Measurements from ENCODE around the gene LIMCH1. TPM values are rescaled to one million over a fixed set of nuclear protein-coding genes. Genes with fewer than 3 reads are reported as not detected.

The LIMCH1 gene
- total RNA-seq, 1 donor from 2014 or later = 12.7 TPM

DNA sequence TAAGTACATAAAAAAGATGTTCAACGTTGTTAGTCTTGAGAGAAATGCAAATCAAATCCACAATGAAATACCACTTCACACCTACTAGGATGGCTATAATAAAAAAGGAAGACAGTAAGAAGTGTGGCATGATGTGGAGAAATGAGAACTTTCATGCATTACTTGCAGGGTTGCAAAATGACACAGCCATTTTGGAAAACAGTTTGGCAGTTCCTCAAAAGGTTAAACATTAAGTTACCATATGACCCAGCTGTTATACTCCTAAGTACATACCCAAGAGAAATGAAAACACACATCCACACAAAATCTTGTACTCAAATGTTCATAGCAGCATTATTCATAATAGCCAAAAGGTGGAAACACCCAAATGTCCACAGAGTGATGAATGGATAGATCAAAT, 25.8 kb upstream of the LIMCH1 start:
- no peak for DNase-seq (ENCODE audit: low spot score, unreplicated experiment)
- Mint-ChIP-seq H3K4me1 (ENCODE audit: low read depth) (no peaks in the 10 kb centered on the region), H3K27ac (no peak overlapping the region), H3K4me3 (ENCODE audit: low read depth) (no peak overlapping the region), H3K36me3 (ENCODE audit: insufficient read depth) (no peaks in the 10 kb centered on the region), H3K27me3 (peaks cover 25% of the 10 kb centered on the region), H3K9me3 (ENCODE audit: low read depth) (peaks cover 3% of the 10 kb centered on the region)
- TF ChIP-seq, protein P1, sequence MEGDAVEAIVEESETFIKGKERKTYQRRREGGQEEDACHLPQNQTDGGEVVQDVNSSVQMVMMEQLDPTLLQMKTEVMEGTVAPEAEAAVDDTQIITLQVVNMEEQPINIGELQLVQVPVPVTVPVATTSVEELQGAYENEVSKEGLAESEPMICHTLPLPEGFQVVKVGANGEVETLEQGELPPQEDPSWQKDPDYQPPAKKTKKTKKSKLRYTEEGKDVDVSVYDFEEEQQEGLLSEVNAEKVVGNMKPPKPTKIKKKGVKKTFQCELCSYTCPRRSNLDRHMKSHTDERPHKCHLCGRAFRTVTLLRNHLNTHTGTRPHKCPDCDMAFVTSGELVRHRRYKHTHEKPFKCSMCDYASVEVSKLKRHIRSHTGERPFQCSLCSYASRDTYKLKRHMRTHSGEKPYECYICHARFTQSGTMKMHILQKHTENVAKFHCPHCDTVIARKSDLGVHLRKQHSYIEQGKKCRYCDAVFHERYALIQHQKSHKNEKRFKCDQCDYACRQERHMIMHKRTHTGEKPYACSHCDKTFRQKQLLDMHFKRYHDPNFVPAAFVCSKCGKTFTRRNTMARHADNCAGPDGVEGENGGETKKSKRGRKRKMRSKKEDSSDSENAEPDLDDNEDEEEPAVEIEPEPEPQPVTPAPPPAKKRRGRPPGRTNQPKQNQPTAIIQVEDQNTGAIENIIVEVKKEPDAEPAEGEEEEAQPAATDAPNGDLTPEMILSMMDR (IDR thresholded peaks at IDR 0.05; ENCODE audit: unreplicated experiment) = no peak

DNA sequence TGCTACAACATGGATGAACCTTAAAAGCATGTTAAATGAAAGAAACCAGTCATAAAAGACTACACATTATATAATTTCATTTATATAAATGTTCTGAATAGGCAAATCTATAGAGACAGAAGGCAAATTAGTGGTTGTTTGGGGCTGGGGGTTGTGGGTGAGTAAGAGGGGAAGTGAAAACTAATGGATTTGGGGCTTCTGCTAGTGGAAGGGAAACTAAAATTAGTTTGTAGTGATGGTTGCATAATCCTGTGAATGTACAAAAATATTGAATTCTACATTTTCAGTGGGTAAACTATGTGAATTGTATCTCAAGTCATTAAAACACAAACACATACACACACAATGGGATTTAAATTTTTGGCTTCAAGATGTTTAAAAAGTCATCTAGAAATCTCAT, 25.4 kb upstream of the LIMCH1 start:
- TF ChIP-seq, protein P1 (IDR thresholded peaks at IDR 0.05; ENCODE audit: unreplicated experiment) = no peak
- Mint-ChIP-seq H3K4me1 (ENCODE audit: low read depth) (no peaks in the 10 kb centered on the region), H3K4me3 (ENCODE audit: low read depth) (no peak overlapping the region), H3K36me3 (ENCODE audit: insufficient read depth) (no peaks in the 10 kb centered on the region), H3K27ac (no peak overlapping the region), H3K27me3 (peaks cover 25% of the 10 kb centered on the region), H3K9me3 (ENCODE audit: low read depth) (peaks cover 3% of the 10 kb centered on the region)
- no peak for DNase-seq (ENCODE audit: low spot score, unreplicated experiment)

DNA sequence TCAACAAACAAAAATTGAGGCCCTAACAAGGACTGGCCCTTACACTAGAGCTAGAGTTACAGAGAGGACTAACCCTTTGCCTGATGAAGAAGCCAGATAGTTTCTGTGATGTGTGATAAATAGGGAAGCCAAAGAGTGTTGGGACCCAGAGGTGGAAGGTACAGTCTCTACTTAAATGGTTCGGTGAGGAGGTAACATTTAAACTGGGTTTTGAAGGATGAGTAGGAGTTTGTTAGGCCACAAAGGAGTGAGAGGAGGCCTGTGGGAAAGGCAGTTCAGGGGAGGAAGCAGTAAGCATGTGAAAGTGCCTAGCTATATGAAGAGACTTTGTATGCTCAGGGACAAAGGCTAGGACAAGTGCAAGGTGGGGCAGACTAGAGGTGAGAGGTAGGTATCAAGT, 23.8 kb upstream of the LIMCH1 start:
- no peak for DNase-seq (ENCODE audit: low spot score, unreplicated experiment)
- H3K4me1 Mint-ChIP-seq (ENCODE audit: low read depth) = no peaks in the 10 kb centered on the region
- peaks cover 25% of the 10 kb centered on the region for H3K27me3 Mint-ChIP-seq
- H3K4me3 Mint-ChIP-seq (ENCODE audit: low read depth) = no peak overlapping the region
- no peaks in the 10 kb centered on the region for H3K9me3 Mint-ChIP-seq (ENCODE audit: low read depth)
- TF ChIP-seq, protein P1 (IDR thresholded peaks at IDR 0.05; ENCODE audit: unreplicated experiment) = no peak
- no peak overlapping the region for H3K27ac Mint-ChIP-seq
- no peaks in the 10 kb centered on the region for H3K36me3 Mint-ChIP-seq (ENCODE audit: insufficient read depth)

DNA sequence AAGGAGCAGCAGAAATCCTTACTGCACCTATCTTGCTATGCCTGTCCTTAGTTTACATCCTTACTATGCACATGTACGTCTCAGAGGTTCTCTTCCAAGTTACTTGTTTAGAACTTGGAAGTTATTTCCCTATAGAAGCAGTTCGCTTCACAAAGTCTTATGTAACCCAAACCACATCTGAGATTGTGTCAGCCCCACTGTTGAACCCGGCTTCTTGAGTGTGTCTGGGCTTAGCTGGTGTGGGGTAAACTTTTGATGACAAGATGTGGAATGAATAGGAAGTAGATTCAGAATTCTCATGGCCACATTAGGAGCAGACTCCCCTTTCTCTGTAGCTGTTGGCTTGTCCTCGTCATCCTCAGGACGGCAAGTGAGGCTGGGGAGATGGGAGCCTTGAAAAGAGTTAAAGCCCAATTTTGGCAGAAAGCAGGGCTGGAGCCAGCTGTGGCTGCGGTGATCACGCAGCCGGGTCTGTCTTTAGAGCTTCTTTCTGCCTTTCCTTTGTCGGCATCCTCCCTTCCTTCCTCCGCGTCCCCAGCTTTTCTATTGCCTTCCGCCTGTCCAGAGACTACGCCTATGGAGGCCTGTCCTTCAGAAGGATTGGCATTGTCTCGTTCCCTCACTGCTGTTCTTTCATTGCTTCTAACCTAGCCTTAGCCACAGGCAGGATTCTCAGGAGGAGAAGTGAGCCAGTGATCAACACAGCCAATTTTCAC, 23.0 kb upstream of the LIMCH1 start:
- H3K4me3 Mint-ChIP-seq (ENCODE audit: low read depth) = no peak overlapping the region
- peaks cover 27% of the 10 kb centered on the region for H3K27me3 Mint-ChIP-seq
- TF ChIP-seq, protein P1 (IDR thresholded peaks at IDR 0.05; ENCODE audit: unreplicated experiment) = no peak
- DNase-seq (ENCODE audit: low spot score, unreplicated experiment) = no peak
- no peak overlapping the region for H3K27ac Mint-ChIP-seq
- no peaks in the 10 kb centered on the region for H3K9me3 Mint-ChIP-seq (ENCODE audit: low read depth)
- H3K36me3 Mint-ChIP-seq (ENCODE audit: insufficient read depth) = no peaks in the 10 kb centered on the region
- no peaks in the 10 kb centered on the region for H3K4me1 Mint-ChIP-seq (ENCODE audit: low read depth)

DNA sequence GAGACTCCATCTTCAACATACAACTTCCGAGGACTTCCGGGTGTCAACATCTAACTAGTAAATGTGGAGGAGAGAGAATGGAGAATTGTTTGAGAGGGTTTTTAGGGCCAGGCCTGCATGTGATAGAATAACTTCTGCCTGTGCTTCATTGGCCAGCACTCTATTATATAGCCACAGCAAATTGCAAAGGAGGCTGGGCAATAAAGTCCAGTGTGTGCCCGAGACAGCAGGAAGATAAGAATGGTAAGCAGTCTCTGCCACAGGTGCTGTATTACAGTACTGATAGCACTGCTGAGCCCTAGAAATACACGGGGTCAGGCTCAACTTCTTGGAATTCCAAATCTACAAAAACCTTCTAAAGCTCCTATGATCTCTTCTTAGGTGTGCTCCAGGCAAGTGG, 20.8 kb upstream of the LIMCH1 start:
- no peaks in the 10 kb centered on the region for H3K36me3 Mint-ChIP-seq (ENCODE audit: insufficient read depth)
- DNase-seq (ENCODE audit: low spot score, unreplicated experiment) = no peak
- no peaks in the 10 kb centered on the region for H3K9me3 Mint-ChIP-seq (ENCODE audit: low read depth)
- H3K4me3 Mint-ChIP-seq (ENCODE audit: low read depth) = no peak overlapping the region
- H3K27me3 Mint-ChIP-seq = peaks cover 32% of the 10 kb centered on the region
- H3K27ac Mint-ChIP-seq = no peak overlapping the region
- TF ChIP-seq, protein P1 (IDR thresholded peaks at IDR 0.05; ENCODE audit: unreplicated experiment) = no peak
- no peaks in the 10 kb centered on the region for H3K4me1 Mint-ChIP-seq (ENCODE audit: low read depth)

Measured in progenitor cell of endocrine pancreas (in vitro differentiated cells).